ENCODE data around the gene CD46. TPM values are rescaled to one million over a fixed set of nuclear protein-coding genes. Genes with fewer than 3 reads are reported as not detected.

Gene CD46
- total RNA-seq, 1 experiment from 2014 or later: 91.4 TPM

DNA sequence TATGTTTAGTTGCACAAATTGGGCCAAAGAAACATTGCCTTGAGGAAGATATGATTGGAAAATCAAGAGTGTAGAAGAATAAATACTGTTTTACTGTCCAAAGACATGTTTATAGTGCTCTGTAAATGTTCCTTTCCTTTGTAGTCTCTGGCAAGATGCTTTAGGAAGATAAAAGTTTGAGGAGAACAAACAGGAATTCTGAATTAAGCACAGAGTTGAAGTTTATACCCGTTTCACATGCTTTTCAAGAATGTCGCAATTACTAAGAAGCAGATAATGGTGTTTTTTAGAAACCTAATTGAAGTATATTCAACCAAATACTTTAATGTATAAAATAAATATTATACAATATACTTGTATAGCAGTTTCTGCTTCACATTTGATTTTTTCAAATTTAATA is 43.0 kb downstream of the CD46 start:
- DNase-seq (ENCODE audit: low spot score): no peak

DNA sequence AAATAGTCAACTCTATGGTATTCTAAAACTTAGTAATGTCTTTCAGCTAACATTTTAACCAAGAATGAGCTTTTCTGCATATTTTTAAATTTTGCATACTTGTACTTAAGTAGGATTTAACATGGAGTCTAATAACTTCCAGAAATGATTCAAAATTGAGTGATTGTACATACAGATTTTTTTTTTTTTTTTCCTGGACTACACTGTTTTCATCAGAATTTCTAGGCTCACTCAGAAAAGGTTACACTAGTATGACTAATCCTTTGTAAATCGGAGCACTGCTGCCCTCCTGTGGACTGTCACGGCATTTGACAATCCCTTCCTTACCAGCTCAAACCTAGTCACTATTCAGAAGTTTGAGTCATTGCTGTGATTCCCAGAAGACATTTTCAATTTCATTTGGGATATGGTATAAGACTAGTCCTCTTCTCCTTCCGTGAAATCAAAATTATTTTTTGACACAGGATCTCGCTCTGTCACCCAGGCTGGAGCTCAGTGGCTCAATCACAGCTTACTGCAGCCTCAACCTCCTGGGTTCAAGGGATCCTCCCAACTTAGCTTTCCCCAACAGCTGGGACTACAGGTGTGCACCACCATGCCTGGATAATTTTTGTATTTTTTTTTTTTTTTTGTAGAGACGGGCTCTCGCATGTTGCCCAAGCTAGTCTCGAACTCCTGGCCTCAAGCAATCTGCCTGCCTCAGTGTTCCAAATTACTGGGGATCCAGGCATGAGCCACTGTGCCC is 45.5 kb downstream of the CD46 start:
- peak; percentile 94 for DNase-seq (ENCODE audit: low spot score)

DNA sequence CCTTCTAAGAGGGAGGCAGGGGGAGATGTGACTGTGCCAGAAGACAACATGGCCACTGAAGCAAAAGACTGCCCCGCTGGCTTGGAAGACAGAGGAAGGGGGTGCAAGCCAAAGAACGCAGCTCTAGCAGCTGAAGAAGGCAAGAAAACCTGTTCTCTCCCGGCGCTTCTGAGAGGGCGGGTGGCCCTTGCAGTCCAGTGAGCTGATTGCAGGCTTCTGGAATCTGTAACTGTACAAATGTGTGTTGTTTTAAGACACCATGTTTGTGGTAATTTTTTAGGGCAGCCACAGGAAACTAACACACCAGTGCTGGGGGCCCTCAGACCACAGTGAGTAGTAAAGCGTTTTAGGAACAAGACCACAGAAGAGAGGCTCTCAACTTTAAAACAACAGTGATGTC is 47.0 kb downstream of the CD46 start:
- DNase-seq (ENCODE audit: low spot score): no peak

DNA sequence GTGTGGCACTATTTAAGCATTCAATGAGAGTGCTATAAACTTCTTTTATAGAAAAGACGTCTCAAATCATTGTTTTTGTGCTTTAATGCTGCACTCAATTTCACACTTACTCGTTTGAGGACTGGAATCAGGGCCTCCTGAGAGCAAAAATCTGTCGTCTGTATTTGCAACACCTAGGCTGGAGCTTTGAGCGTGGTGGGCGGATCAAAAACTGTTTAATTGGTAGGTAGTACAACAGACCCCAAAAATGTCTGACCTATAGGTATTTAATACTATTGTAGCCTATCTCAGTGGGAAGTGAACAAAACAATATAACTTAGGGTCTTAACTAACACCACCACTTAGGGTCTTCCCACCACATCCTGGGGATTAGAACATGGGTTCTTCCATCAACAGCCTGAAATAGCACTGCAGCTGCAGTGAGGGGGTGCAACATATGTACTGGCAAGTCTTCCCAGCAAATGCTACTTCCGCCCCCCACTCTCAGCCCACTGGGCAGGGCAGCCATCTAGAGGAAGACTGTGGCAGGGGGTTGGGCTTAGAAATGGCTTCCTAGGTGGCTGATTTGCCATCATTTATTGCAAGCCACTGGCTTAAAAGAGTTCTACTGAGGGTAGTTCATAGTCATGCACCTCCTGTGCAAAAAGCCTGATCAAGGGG is 48.3 kb downstream of the CD46 start:
- no peak for DNase-seq (ENCODE audit: low spot score)

DNA sequence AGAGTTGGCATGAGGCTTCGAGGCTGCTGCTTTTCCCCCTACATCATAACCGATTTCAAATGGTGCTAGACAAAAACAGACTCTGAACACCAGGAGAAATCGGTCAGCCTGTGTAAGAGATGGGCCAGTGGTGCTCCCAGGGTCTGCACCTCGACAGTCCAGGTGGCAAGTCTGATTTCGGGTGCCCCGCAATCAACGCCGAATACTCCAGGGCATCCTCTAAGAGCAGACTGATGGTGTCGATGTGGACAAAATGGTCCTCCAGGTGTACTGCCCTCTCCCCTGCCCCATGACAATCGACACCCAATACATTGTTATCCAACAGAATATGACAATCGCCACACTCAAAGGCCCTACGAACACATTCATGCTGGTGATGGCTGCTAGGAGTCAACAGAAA is 50.0 kb downstream of the CD46 start:
- DNase-seq (ENCODE audit: low spot score): no peak

DNA sequence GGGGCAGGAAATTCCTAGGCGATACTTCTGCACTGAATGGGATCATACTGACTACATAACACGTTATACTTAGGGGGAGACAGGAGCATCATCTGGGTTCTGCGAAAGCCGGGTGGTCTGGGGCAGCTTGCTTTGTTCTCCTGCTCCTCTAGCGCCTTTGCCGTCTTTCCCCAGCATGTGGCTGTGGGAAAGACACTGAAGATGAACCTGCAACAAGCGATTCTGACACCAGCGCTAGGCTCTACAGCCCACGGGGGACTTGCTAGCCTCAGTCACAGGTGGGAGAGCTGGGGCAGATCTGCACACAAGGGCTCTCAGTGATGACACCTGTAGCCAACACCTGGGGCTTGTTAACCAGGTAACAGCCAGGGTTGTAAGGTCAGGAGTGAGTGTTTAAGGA is 51.8 kb downstream of the CD46 start:
- no peak for DNase-seq (ENCODE audit: low spot score)

DNA sequence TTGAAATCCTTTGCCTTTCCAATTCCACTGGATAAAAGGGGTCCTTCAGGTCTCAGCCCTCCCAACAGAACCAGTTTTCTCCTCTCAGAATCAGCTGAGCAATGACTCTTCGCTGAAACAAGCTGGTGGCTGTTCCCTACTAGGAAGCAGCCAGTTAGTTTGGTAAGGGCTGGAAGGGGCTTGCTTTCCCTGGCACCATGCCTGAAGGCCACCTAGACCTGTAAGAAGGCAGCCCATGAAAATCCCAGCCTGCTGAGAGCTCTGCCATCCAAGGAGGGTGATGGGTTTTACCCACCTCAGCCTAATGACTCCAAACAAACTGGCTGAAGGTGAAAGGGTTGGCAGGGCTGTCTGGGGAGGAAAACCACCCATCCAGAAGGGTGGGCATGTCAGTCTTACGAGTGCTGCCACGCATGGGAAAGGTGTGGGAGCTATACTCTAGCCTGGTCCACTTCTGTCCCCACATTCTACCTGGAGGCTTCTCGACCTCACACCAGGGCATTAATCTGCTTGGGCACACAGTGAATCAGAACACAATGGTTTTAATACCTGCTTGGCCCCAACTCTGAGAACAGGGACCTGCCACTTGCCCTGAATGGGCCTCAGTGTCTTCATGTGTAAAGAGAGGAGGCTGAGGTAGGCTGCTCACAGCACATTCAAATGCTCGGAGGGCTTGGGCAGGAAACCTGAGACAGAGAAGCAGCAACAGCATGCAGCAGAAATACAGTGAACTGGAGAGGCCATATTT is 53.0 kb downstream of the CD46 start:
- no peak for DNase-seq (ENCODE audit: low spot score)

DNA sequence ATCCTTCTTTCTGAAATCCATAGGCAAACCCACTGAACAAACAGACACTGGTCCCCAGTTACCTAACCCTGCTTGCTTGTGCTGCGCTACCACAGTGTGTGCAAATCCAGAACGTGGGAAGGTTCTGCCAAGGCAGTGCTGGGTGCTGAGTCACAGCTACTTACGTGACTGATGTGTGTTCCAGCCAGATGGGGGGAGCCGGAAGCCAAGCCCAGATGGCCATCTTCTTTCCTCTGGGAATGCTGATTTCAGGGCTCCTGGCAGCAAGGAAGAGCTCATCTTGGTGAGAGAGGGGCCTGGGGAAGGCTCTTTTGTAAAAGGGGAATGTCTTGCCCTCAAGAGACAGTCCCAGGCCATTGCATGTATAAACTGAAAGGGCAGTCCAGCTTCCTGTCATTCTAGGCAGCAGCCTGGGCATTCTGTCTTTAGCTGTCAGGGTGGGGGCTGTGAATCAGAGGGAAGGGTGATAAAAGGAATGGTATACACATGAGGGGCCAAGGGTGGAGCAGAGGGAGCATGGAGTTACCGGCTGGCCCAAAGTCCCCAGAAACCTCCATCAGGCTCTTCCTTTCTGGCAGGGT is 54.1 kb downstream of the CD46 start:
- no peak for DNase-seq (ENCODE audit: low spot score)

DNA sequence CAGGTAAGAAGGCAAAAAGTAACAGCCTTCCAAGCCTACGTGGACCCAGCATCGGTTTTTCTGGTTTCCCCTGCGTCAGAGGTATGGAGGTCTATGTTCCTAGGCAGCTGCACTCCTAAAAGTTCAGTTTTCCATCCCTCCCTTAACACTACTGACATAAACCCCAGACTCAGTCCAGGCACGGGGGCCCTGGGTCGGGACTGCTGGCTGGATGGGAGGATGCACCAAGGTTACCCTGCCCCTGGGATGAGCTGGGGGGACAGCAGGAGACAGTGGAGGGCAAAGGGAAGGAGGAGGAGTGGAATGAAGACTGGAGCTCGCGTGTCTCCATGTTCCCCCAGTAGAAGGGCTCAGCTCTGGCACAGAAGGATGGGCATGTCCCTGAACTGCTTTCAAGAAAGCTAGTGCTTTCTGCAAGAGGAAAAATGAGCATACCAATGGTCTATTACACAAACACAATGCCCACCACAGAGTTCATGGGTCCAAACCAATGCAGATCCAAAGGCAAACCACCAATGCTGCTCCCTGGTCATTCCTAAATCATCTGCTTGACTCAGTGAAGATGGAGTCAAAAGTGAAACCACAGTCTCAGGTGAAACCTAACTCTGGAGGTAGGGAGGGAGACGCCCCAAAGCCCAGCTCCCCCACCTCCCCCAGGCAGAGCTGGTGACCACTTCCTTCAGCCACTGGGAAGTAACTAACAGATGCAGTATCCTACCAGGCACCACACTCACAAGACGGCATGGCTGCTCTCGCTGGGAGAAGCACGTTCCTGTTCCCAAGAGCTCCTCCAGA is 54.9 kb downstream of the CD46 start:
- no peak for DNase-seq (ENCODE audit: low spot score)

DNA sequence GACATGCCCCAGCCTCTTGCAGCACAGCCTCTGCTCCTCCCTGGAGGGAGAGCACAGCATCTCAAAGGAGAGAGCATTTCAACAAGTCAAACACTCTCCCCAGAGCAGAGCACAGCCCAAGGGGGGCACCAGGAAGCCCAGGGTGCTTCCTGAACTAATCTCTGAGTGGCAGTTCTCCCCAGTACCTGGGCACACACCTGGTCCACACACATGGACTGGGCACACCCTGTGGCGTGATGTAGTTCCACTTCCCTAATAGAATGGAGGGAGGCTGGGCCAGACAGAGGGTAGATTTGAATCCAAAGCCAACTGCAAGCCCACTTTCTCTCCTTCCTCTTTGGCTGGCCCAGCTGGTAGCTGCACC is 55.5 kb downstream of the CD46 start:
- no peak for DNase-seq (ENCODE audit: low spot score)

DNA sequence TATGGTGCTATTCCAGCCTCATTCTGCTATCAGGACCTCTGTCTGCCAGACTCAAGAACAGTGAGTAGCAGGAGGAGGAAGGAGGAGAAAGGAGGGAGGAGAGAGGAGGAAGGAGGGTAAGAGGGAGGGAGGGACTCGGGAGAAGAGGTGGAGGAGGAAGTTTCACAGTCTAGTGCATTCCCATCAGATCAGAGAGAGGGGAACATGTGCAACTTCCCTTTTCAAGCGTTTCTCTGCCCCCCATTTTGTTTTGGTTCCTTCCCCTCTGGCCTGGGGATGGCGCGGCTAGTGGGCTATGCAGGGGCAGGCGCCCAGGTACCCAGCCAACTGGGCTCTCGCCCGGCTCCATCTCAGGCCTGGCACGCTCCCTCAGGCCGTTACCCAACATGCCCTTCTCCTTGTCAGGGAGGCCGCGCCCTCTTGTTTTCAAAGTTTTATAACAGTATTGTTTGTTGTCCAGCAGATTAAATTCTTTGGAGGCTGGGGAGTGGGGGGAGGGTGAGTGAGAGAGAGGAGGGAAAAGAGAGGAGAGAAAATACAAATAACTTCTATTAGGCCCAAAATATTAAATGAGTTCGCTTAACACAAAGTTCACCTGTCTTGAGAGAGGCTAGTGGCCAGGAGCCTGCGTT is 56.0 kb downstream of the CD46 start:
- DNase-seq (ENCODE audit: low spot score): no peak

DNA sequence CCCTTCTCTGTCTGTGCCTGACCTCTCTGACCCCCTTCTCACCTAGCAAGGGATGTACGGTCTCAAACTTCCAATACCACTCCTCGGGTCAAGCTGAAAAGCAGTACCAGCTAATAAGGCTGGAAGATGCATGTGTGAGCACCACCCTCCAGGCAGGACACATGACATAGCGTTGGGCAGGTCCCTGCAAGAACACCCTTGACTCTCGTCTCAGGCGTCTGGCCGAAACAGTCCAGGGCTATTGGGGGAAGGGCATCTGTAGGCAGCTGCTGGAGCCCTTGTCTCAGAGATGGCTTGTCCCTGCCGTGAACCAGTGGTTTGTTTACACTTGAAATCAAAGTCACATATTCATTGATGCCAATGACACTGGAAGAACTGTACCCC is 56.5 kb downstream of the CD46 start:
- no peak for DNase-seq (ENCODE audit: low spot score)

DNA sequence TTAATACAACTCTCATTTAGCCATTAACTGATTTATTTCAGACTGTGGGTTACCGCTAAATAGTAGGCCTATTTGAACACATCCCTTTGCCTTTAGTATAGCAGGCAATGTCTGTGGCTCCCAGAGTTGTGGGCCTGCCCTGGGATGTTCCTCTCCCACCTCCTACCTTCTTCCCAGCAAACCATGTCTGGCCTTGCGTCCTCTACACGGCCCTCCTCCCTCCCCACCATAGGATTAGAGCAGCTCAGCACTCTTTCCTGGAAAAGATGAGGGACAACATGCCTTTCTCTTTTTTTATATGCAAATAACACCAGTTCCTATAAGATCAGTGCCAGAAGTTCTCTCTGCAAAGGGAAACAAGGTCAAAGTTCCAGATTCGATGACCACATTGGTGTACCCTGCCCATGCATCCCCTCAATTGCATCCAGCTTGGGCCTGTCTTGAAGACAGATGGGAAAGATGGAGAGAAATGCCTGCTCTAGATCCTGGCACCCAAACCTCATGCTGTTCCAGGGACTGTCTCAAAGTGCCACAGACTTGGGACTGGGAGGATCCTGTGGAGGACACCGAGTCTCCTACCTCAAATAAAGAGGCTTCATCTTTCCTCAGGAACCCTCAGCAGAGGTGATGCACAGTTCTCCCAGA is 57.2 kb downstream of the CD46 start:
- no peak for DNase-seq (ENCODE audit: low spot score)

DNA sequence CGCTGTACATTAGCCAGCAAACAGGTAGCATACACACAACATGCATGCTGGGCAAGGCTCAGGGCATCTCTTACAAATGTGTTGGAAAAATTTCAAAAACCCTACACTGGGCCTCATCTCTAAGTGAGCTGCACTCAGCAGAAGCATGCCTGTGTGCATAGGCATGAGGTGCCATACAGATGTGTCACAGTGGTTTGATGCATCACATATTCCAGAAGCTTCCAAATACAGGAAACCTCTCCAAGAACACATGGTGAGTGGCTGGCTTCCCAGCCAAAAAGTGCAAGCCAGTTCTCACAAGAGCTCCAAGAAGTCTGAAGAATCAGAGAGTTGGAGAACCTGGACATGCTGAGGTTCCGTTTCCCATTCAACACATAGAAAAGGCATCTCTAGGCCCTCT is 58.3 kb downstream of the CD46 start:
- DNase-seq (ENCODE audit: low spot score): no peak

DNA sequence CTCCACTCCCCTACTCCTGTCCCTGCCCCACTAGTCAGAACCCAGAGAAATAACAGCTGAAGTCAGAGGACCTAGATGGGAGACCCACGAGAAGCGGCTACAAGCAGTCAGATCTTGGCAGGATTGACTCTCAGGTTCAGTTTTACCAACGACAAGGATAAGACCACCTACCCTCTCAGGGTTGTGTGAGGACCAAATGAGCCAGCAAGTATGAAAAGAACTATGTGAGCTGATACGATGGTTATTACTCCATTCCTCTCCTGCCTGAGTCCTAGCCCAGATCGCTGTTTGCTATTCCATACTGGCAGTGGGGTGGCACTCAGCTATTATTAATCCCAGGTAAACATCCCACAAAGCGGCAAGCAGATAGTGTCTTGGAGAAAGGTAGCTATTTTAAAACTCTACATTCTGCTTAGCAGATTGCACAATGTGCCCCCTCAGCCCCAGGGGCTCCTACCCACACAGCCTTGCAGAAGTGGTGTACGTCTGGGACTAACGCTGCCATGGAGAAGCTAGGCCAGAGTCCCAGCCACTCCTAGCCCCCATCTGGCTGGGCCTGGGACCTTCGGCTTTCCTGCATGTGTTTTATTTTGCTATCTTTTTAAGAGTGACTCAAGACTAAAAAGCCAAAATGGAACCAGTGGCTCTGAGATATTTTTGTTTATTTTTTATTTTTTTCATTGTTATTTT is 58.9 kb downstream of the CD46 start:
- DNase-seq (ENCODE audit: low spot score): no peak

DNA sequence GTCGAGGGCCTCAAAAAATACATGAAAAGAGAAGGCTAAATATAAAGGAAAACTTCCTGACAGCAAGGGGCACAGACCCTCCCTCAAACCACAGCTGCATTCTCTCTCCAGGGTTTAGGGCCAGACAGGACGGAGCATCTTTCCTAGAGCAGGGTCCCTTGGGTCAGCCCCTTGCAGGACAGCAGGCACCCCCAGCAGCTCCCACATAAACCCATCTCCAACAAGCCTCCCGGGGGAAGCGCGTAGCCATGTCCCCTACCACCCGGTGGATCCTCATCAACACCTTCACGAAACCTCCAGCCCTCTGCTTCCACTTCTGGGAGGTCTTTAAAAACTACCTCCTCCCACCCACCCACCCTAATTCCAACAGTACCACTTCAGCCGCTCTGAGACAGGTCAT is 59.5 kb downstream of the CD46 start:
- no peak for DNase-seq (ENCODE audit: low spot score)

DNA sequence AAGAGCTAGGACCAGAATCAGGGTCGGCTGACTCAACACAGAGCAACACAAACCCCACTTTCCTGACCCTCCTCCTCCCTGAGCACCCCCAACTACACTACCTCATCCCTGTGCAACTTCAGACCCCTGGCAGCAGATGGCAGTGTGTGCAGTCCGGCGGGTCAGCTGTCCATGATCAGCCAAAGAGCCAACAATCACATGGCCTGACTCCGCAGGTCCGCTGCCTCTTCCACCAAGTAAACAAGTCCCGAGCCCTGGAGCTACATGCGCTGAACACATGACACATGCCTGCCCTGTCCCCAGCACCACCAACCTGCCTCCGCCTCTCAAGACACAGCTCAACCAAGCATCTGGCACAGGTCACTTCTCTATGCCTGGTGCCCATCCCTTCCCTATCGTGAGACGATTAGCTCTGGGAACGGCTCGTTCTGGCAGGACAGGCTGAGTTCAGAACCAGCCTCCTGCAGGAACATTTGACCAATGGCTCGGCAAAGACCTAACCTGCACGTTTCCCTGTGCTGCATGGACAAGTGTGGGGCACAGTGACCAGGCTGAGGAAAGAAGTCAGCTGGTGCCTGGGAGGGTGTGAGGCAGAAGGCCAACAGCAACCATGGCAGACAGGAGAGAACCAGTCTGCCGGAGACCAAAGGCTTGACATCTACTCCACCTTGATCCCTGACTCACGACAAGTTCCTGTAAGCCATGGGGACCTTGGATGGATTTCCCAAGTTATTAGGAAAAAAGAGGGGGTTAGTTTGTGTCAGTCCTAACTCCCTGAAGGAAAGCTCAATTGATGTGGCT is 60.3 kb downstream of the CD46 start:
- peak; percentile 71 for DNase-seq (ENCODE audit: low spot score)

DNA sequence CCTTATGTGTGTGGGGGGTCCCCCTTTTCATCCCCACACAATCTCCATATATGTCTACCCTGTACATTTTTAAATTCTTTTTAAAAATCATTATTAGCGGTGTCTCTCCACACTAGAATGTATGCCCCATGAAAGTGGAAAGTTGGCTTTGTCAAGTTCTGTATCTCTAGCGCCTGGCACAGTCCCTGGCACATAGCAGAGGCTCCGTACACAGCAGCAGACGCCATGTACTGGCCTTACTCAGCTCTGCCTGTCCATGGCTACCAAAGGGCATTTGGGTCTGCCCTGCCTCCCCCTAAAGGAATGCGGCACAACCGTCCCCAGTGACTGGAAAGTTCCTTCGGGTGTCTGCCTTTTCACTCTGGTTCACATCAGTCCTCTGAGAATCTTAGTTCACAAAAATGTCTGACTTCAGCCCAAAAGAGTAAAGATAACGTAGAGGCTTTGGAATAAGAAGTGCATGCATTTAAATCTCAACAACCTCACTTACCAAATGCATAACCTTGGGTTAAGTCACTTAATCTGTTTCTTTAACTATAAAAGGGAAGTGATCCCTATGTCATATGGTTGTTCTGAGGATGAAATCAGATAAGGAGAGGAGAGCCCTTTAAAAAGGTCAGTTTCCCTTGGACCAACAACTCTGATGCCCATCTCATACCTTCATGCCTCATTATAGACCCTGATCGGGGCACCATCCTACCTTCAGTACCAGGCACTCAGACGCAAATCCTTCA is 61.1 kb downstream of the CD46 start:
- DNase-seq (ENCODE audit: low spot score): no peak

DNA sequence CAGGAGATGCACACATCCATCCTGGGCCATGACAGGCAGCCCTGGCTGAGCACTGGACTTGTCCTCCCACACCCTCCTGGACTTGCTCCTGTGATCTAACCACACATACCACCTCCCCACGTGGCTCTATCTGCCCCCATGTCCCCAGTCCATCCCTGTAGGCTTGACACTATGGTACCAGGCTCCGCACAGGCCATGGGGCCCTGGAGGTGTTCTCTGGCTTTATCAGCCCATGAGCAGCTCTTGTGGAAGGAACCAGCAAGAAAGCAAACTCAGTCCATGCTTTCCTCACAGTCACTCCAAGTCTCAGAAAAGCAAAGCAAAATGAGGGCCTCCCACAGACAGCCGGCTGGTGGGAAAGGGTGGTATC is 61.6 kb downstream of the CD46 start:
- DNase-seq (ENCODE audit: low spot score): no peak

Data from HT-29 (cell line).